H1 (cell line): ENCODE data around the gene PSME2. TPM values are rescaled to one million over a fixed set of nuclear protein-coding genes. Genes with fewer than 3 reads are reported as not detected.

ENCODE experiments used
- CTCF ChIA-PET: fragments of 300-600 bp; sonication (Branson Sonifier 250); formaldehyde crosslinking; loops from one replicate; lab custom pipeline; 2021; ENCODE audit not compliant: partially characterized antibody; lab: Charles Lee
- POLR2A ChIA-PET: fragments of 300-600 bp; sonication (Branson Sonifier 250); formaldehyde crosslinking; loops from one replicate; lab custom pipeline; 2021; ENCODE audit warnings: inconsistent platforms; ENCODE audit not compliant: partially characterized antibody; lab: Charles Lee
- DNase-seq, 2 experiments: peaks; one replicate each; pipeline versions ENCODE4 v3.0.0 to v3.0.0-alpha.2; 2010 to 2022; ENCODE audit warnings: low spot score in 2 of 2, low read depth in 1 of 2, mixed read lengths in 1 of 2
- FAIRE-seq: peaks from 2 replicates; lab custom pipeline; 2011; peaks lifted over from hg19 to GRCh38; lab: Jason Lieb, UNC
- H2AFZ ChIP-seq: 2 replicates; pipeline ENCODE4 v1.8.1; 2012; ENCODE audit warnings: low read length, inconsistent platforms
- H2AK5ac ChIP-seq: 2 replicates; pipeline ENCODE4 v1.6.1; 2013; ENCODE audit warnings: low read depth, low read length
- H2BK120ac ChIP-seq: replicated peaks from 2 replicates; pipeline ENCODE3; 2013; ENCODE audit warnings: low read depth, low read length, inconsistent platforms
- H2BK12ac ChIP-seq: 2 replicates; pipeline ENCODE4 v1.6.1; 2013; ENCODE audit warnings: low read depth, low read length
- H2BK15ac ChIP-seq: 2 replicates; pipeline ENCODE4 v1.6.1; 2013; ENCODE audit warnings: low read length
- H2BK20ac ChIP-seq: 2 replicates; pipeline ENCODE4 v1.6.1; 2013; ENCODE audit warnings: low read length
- H2BK5ac ChIP-seq: 2 replicates; pipeline ENCODE4 v1.6.1; 2013; ENCODE audit warnings: low read depth, low read length
- H3K14ac ChIP-seq: 2 replicates; pipeline ENCODE4 v1.6.1; 2013; ENCODE audit warnings: inconsistent platforms; ENCODE audit not compliant: insufficient read length
- H3K18ac ChIP-seq: 2 replicates; pipeline ENCODE4 v1.6.1; 2013; ENCODE audit warnings: low read length; ENCODE audit errors: extremely low read depth
- H3K23ac ChIP-seq: 2 replicates; pipeline ENCODE4 v1.6.1; 2013; ENCODE audit warnings: inconsistent platforms; ENCODE audit not compliant: insufficient read length
- H3K23me2 ChIP-seq: 2 replicates; pipeline ENCODE4 v1.6.1; 2013; ENCODE audit warnings: low read depth, low read length
- H3K27ac ChIP-seq: 2 replicates; pipeline ENCODE4 v1.6.1; 2011; ENCODE audit warnings: low read depth, low read length, inconsistent platforms
- H3K27me3 ChIP-seq, 4 experiments: replicated peaks in 1 of 4; 1 replicate in 1 of 4; 2 replicates in 3 of 4; pipeline versions ENCODE4 v1.6.1 to v1.8.1; 2011 to 2013; ENCODE audit warnings: low read length in 3 of 4, mild to moderate bottlenecking in 3 of 4, inconsistent platforms in 2 of 4, mixed read lengths in 2 of 4, moderate library complexity in 1 of 4; ENCODE audit not compliant: control insufficient read depth in 3 of 4, insufficient read depth in 3 of 4; ENCODE audit errors: extremely low read depth in 1 of 4
- H3K36me3 ChIP-seq, 4 experiments: 2 replicates each; pipeline versions ENCODE4 v1.6.1 to v1.8.1; 2011 to 2013; ENCODE audit warnings: mild to moderate bottlenecking in 4 of 4, low read length in 3 of 4, moderate library complexity in 2 of 4, control low read depth in 1 of 4, inconsistent platforms in 1 of 4; ENCODE audit not compliant: insufficient read depth in 4 of 4, control insufficient read depth in 2 of 4
- H3K4ac ChIP-seq: replicated peaks from 2 replicates; pipeline ENCODE3; 2013; ENCODE audit warnings: low read length, low read depth, mixed read lengths, inconsistent platforms; ENCODE audit not compliant: insufficient read length
- H3K4me1 ChIP-seq, 4 experiments: replicated peaks in 1 of 4; 1 replicate in 1 of 4; 2 replicates in 3 of 4; pipeline versions ENCODE4 v1.6.1 to v1.8.1; 2011 to 2013; ENCODE audit warnings: low read length in 3 of 4, inconsistent platforms in 2 of 4, mixed read lengths in 1 of 4; ENCODE audit not compliant: insufficient read depth in 4 of 4, control insufficient read depth in 3 of 4
- H3K4me2 ChIP-seq, 2 experiments: 2 replicates each; pipeline versions ENCODE4 v1.6.1 to v1.8.1; 2011 to 2013; ENCODE audit warnings: low read depth in 2 of 2, low read length in 2 of 2, control low read depth in 1 of 2, inconsistent platforms in 1 of 2, mild to moderate bottlenecking in 1 of 2; ENCODE audit not compliant: insufficient read depth in 1 of 2
- H3K4me3 ChIP-seq, 4 experiments: fragments of 200-600, 300-600 bp in 1 of 4; sonication (generic), shearing (Covaris generic), sonication (Bioruptor Twin) in 1 of 4; 2 replicates each; pipeline versions ENCODE4 v1.5.1 to v1.8.1; 2011 to 2016; ENCODE audit warnings: low read length in 4 of 4, low read depth in 3 of 4, control low read depth in 2 of 4, inconsistent platforms in 2 of 4, mild to moderate bottlenecking in 2 of 4, mixed read lengths in 1 of 4, moderate library complexity in 1 of 4; ENCODE audit not compliant: insufficient read depth in 2 of 4; ENCODE audit errors: extremely low read depth in 1 of 4
- H3K56ac ChIP-seq: replicated peaks from 2 replicates; pipeline ENCODE3; 2013; ENCODE audit warnings: low read depth, mild to moderate bottlenecking, mixed read lengths, low read length, inconsistent platforms; ENCODE audit not compliant: insufficient read length
- H3K79me1 ChIP-seq: 2 replicates; pipeline ENCODE4 v1.6.1; 2013; ENCODE audit warnings: low read depth, low read length, control low read depth
- H3K79me2 ChIP-seq, 2 experiments: 2 replicates each; pipeline versions ENCODE4 v1.6.1 to v1.8.1; 2012 to 2013; ENCODE audit warnings: low read length in 2 of 2, mild to moderate bottlenecking in 2 of 2, inconsistent platforms in 1 of 2; ENCODE audit not compliant: insufficient read depth in 2 of 2, control insufficient read depth in 1 of 2
- H3K9ac ChIP-seq, 4 experiments: replicated peaks in 1 of 4; 1 replicate in 1 of 4; 2 replicates in 3 of 4; pipeline versions ENCODE4 v1.6.1 to v1.8.1; 2011 to 2013; ENCODE audit warnings: low read depth in 3 of 4, low read length in 3 of 4, control low read depth in 2 of 4, mild to moderate bottlenecking in 2 of 4, moderate library complexity in 2 of 4, inconsistent platforms in 1 of 4; ENCODE audit errors: extremely low read depth in 1 of 4
- H3K9me3 ChIP-seq, 2 experiments: 2 replicates each; pipeline versions ENCODE4 v1.6.1 to v1.8.1; 2012 to 2013; ENCODE audit warnings: mild to moderate bottlenecking in 2 of 2, moderate library complexity in 2 of 2, control low read depth in 1 of 2, inconsistent platforms in 1 of 2, low read depth in 1 of 2, low read length in 1 of 2, mixed read lengths in 1 of 2; ENCODE audit not compliant: insufficient read depth in 2 of 2
- H4K20me1 ChIP-seq, 2 experiments: replicated peaks in 1 of 2; 2 replicates each; pipeline versions ENCODE3 to v1.8.1; 2011 to 2013; ENCODE audit warnings: inconsistent platforms in 2 of 2, low read length in 2 of 2, mild to moderate bottlenecking in 1 of 2; ENCODE audit not compliant: insufficient read depth in 2 of 2, control insufficient read depth in 1 of 2
- H4K5ac ChIP-seq: 2 replicates; pipeline ENCODE4 v1.6.1; 2013; ENCODE audit warnings: low read length, low read depth, mixed read lengths, inconsistent platforms; ENCODE audit not compliant: insufficient read length
- H4K8ac ChIP-seq: 2 replicates; pipeline ENCODE4 v1.8.0; 2013; ENCODE audit warnings: mild to moderate bottlenecking, moderate library complexity, low read length, inconsistent platforms; ENCODE audit not compliant: insufficient read depth; ENCODE audit errors: extremely low read depth
- H4K91ac ChIP-seq: replicated peaks from 2 replicates; pipeline ENCODE3; 2013; ENCODE audit warnings: low read length, mixed read lengths, inconsistent platforms; ENCODE audit not compliant: insufficient read length
- CBX5 ChIP-seq: fragments of 300-800, 300-1000 bp; sonication (generic); IDR thresholded peaks from 2 replicates; pipeline ENCODE4 v1.7.1; 2016; ENCODE audit warnings: antibody characterized with exemption, low read length, low read depth
- CREB1 ChIP-seq: IDR thresholded peaks from 2 replicates; pipeline ENCODE4 v1.6.1; 2012; ENCODE audit warnings: inconsistent platforms
- FOSL1 ChIP-seq: IDR thresholded peaks from 2 replicates; pipeline ENCODE4 v1.6.1; 2011; ENCODE audit warnings: mild to moderate bottlenecking, low read depth, low read length, moderate library complexity; ENCODE audit not compliant: insufficient read depth
- HDAC2 ChIP-seq, 2 experiments: fragments of 300-600 bp in 1 of 2; sonication (generic) in 1 of 2; IDR thresholded peaks; 2 replicates each; pipeline ENCODE4 v1.6.1; 2011 to 2012; ENCODE audit warnings: low read depth in 2 of 2, low read length in 2 of 2, mild to moderate bottlenecking in 2 of 2, moderate library complexity in 2 of 2, borderline replicate concordance in 1 of 2, inconsistent platforms in 1 of 2
- PHF8 ChIP-seq: fragments of 200-600 bp; sonication (generic); conservative IDR thresholded peaks from 2 replicates; pipeline ENCODE4 v1.7.1; 2012; ENCODE audit warnings: low read depth, mild to moderate bottlenecking, inconsistent platforms, low read length, moderate library complexity
- RFX5 ChIP-seq: IDR thresholded peaks from 2 replicates; pipeline ENCODE4 v1.6.1; 2011; ENCODE audit warnings: low read depth, low read length, improper control_type of control experiment, borderline replicate concordance
- SIX5 ChIP-seq: IDR thresholded peaks from 2 replicates; pipeline ENCODE4 v1.6.1; 2011; ENCODE audit warnings: mild to moderate bottlenecking, low read depth, low read length
- TAF7 ChIP-seq: optimal IDR thresholded peaks from 2 replicates; pipeline ENCODE3; 2011; ENCODE audit warnings: low read depth, mild to moderate bottlenecking, inconsistent platforms, low read length, moderate library complexity, borderline replicate concordance
- ZNF274 ChIP-seq: IDR thresholded peaks from 2 replicates; pipeline ENCODE4 v1.7.0; 2012; ENCODE audit warnings: low read length, borderline replicate concordance; ENCODE audit errors: extremely low read depth
- WGBS, 2 experiments: shearing (Covaris generic) in 1 of 2; methylation state at CpG; one replicate each; pipeline versions ENCODE4 v1.1.6 to v1.1.7; 2013 to 2015; ENCODE audit warnings: low lambda C conversion rate in 2 of 2, mixed read lengths in 2 of 2, inconsistent platforms in 1 of 2, low coverage in 1 of 2, missing lambda C conversion rate in 1 of 2; ENCODE audit not compliant: insufficient replicate concordance in 2 of 2, insufficient coverage in 1 of 2, insufficient read length in 1 of 2; ENCODE audit errors: extremely low coverage in 1 of 2, missing lambda C conversion rate in 1 of 2; 5-methylcytosine and 5-hydroxymethylcytosine counted together
- polyA plus RNA-seq, 7 experiments: library from polyadenylated mRNA; depleted of rRNA in 3 of 7; stranded (reverse) in 5 of 7; unstranded in 2 of 7; fragments of >200 nt in 5 of 7; fragments of 200-250 nt in 2 of 7; gene quantifications; 1 replicate in 5 of 7; 2 replicates in 1 of 7; 4 replicates in 1 of 7; pipeline versions ENCODE4 v1.2.1 to v1.2.3, GENCODE V29; 2011 to 2013; ENCODE audit warnings: missing spikeins in 2 of 7, mixed read lengths in 2 of 7
- total RNA-seq: library from RNA; stranded (reverse); fragmentation: NEBNext Ultra II Directional; extraction: Animal tissue kit (Norgen Biotek cat#: 25700); gene quantifications from 2 replicates; pipeline ENCODE4 v1.2.1, GENCODE V29; 2021
- TF ChIP-seq, protein P1 (sequence below): IDR thresholded peaks from 2 replicates; pipeline ENCODE4 v1.6.1; 2012; ENCODE audit warnings: low read length, inconsistent platforms

Gene PSME2
- total and polyA plus RNA-seq, 2 of the 8 experiments (the other 6 are each of a cell fraction or from before 2014, with no cell fraction given): 71.8 to 111 TPM

DNA sequence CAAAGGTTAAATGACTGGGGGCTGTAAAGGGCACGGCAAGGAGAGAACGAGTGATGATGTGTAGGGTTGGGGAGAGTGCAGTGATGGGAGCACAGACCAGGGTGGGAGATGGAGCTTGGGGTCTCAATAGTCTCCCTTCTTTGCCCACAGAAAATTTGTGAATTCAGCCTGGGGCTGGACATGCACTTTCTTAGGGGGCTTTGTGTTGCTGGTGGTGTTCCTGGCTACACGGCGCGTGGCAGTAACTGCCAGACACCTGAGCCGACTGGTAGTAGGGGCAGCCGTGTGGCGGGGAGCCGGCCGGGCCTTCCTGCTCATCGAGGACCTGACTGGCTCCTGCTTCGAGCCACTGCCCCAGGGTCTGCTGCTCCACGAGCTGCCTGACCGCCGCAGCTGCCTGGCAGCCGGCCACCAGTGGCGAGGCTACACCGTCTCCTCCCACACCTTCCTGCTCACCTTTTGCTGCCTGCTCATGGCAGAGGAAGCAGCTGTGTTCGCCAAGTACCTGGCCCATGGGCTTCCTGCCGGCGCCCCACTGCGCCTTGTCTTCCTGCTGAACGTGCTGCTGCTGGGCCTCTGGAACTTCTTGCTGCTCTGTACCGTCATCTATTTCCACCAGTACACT is 14.2 kb downstream of the PSME2 start:
- no peak for DNase-seq
- H3K4me1 ChIP-seq: peaks cover 0 to 10% (median 5%) of the 10 kb centered on the region in 4 experiments; a peak in 4 of 7 replicates
- H3K56ac ChIP-seq: no peak overlapping the region
- H2BK20ac ChIP-seq: no peak overlapping the region
- no peaks in the 10 kb centered on the region for H3K9me3 ChIP-seq
- no peak overlapping the region for H3K14ac ChIP-seq
- ChIA-PET POLR2A (interaction anchor here (0.9 to 11.1 kb wide), 8 partner anchors 9 to 82 kb away, joined by 3 to 100 read pairs (median 6); partner anchors contain the start of genes DCAF11, EMC9 and NRL), CTCF (interaction anchor here (0.8 kb wide), 1 partner anchor 47 kb away, joined by 3 read pairs; no protein-coding TSS in a partner anchor)
- H3K79me2 ChIP-seq: no peaks in the 10 kb centered on the region
- 0 out of 2 replicates have a peak overlapping the region, but pooled peaks have one; percentile 15 for H3K27ac ChIP-seq
- no peak for FAIRE-seq
- no peak overlapping the region for H2AK5ac ChIP-seq
- peaks cover 5% of the 10 kb centered on the region; the same call in 1 of the 2 replicates for H3K23me2 ChIP-seq
- H4K20me1 ChIP-seq: no peaks in the 10 kb centered on the region
- no peaks in the 10 kb centered on the region for H3K27me3 ChIP-seq
- no peak overlapping the region for H2AFZ ChIP-seq
- H3K79me1 ChIP-seq: no peaks in the 10 kb centered on the region
- H4K5ac ChIP-seq: no peak overlapping the region
- H2BK12ac ChIP-seq: peak overlapping the region; percentile 29; the same call in 1 of the 2 replicates
- peak overlapping the region; percentile 60; the same call in 1 of the 2 replicates for H2BK5ac ChIP-seq
- H2BK120ac ChIP-seq: no peak overlapping the region
- H3K36me3 ChIP-seq: no peaks in the 10 kb centered on the region
- H3K4ac ChIP-seq: no peak overlapping the region
- H4K91ac ChIP-seq: no peak overlapping the region
- no peak overlapping the region for H3K4me3 ChIP-seq
- no peak overlapping the region; the same call in 1 of the 2 replicates for H3K18ac ChIP-seq
- no peak overlapping the region for H2BK15ac ChIP-seq
- peak overlapping the region in 1 of 4 experiments; percentile 15; a peak in 2 of 7 replicates for H3K9ac ChIP-seq
- WGBS, 2 experiments: 87% methylated on average over 23 of the region's 24 CpGs; no CpG with 5 or more reads in 1 of the 2 experiments
- no peak overlapping the region for H4K8ac ChIP-seq
- H3K4me2 ChIP-seq: no peak overlapping the region
- no peak overlapping the region for H3K23ac ChIP-seq
- TF ChIP-seq HDAC2 (IDR thresholded peaks at IDR 0.05; ENCODE audit: borderline replicate concordance in 1 of 2, low read depth in 2 of 2, low read length in 2 of 2) (no peak), CREB1 (no peak), SIX5 (no peak), FOSL1 (no peak), ZNF274 (no peak), PHF8 (no peak), CBX5 (no peak), RFX5 (no peak), TAF7 (no peak)
- TF ChIP-seq, protein P1, sequence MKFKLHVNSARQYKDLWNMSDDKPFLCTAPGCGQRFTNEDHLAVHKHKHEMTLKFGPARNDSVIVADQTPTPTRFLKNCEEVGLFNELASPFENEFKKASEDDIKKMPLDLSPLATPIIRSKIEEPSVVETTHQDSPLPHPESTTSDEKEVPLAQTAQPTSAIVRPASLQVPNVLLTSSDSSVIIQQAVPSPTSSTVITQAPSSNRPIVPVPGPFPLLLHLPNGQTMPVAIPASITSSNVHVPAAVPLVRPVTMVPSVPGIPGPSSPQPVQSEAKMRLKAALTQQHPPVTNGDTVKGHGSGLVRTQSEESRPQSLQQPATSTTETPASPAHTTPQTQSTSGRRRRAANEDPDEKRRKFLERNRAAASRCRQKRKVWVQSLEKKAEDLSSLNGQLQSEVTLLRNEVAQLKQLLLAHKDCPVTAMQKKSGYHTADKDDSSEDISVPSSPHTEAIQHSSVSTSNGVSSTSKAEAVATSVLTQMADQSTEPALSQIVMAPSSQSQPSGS: no peak
